GM19324 (cell line): ENCODE measurements around the gene SNTG2.

Source experiments
- ATAC-seq: cut with Tn5 transposase; IDR thresholded peaks from one replicate; pipeline ENCODE4 v1.9.1; 2021; ENCODE audit warnings: mild to moderate bottlenecking, moderate library complexity; ENCODE audit not compliant: unreplicated experiment, low FRiP score

The SNTG2 gene

GRCh38 chr2:1301056-1301455, 350.4 kb downstream of the SNTG2 start:
- no peak for ATAC-seq

DNA sequence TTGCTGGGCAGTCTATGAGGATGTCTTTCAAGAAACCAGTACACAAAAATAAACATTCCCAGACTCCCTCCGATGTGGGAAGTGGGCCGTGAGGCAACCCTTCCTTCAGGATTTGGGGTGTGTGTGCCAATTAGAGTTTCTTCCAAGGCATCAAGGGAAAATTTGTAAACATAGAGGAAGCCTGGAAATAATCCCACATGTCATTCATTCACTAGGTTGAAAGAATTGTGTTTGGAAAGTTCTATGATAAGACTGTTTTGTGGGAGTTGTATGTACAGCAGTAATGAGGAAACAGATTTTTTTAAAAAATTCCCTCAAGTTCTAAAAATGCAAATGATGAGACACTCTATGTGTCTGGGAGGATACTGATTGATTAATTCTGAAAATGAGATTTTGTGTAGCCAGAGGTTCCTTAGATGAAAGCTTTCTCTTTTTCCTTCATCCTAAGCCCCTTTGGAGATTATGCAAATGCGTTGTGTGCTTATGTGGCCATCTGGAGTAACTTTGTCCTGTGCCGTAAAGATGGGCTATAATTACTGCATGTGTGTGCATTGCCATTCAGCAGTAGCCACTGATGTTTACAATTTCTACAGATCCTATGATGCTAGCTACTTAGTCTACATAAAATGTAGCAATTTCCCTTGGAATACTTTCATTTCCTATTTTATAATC, 354.8 kb downstream of the SNTG2 start:
- no peak for ATAC-seq

GRCh38 chr2:1306014-1306686, 355.5 kb downstream of the SNTG2 start:
- no peak for ATAC-seq

GRCh38 chr2:1306687-1307516, 356.3 kb downstream of the SNTG2 start:
- ATAC-seq: no peak

- no peak for ATAC-seq
Observed at GRCh38 chr2:1307670-1308069, 357.0 kb downstream of the SNTG2 start.

DNA sequence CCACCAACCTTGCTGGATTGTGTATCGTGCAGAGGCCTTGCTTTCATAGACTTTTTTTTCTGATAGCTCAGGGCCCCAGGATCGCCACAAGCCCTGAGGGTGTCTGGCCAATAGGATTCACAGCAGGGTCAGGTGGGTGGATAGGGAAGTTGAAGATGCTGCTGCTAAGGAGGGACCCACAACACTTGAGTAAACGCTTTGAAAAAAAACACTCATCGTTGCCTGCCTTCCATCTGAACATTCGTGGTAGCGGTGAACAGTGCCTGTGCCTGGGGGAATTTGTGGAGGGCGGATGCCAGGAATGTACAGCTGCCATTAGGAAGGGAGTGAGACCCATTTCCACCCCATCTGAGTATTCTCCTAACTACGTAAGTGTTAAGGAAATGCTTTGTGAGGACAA, 358.0 kb downstream of the SNTG2 start:
- no peak for ATAC-seq

DNA sequence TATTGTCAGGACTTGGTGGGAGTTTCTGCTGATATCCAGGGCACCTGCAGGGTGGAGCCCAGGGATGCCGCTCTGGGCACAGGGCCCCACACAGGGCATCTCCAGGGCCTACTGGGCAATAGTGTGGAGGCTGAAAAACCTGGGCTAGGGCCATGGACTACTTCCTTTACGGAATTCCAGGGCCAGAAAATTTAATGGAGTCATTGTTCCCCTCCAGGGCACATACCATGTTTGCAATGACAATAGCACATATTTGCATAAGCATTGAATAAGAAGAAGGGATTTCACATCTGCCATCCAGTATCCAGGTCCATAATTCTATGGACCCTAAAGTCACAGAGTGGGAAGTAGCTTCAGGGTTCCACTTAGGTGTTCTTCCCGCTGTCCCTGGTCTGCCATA, 358.9 kb downstream of the SNTG2 start:
- ATAC-seq: no peak

- ATAC-seq: no peak
Observed at GRCh38 chr2:1310202-1310601, 359.6 kb downstream of the SNTG2 start.

DNA sequence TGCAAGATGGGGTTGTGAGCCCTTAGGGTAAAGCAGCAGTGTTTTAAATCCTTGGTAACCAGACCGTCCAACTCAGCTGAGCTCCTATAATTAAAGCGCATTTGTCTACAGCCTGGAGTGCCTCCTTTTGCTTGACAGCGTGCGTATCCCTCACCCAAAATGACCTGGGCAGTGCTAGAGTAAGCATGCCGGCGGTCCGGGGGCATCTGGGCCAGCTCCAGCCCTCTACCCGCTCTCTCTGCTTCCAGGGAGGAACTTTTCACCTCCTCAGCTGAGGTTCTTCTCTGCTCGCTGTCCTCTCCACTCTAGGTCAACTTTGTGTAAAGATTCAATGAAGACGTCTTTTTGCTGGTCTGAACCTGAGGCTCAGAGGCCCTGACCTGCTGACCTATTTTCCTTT, 360.2 kb downstream of the SNTG2 start:
- no peak for ATAC-seq

DNA sequence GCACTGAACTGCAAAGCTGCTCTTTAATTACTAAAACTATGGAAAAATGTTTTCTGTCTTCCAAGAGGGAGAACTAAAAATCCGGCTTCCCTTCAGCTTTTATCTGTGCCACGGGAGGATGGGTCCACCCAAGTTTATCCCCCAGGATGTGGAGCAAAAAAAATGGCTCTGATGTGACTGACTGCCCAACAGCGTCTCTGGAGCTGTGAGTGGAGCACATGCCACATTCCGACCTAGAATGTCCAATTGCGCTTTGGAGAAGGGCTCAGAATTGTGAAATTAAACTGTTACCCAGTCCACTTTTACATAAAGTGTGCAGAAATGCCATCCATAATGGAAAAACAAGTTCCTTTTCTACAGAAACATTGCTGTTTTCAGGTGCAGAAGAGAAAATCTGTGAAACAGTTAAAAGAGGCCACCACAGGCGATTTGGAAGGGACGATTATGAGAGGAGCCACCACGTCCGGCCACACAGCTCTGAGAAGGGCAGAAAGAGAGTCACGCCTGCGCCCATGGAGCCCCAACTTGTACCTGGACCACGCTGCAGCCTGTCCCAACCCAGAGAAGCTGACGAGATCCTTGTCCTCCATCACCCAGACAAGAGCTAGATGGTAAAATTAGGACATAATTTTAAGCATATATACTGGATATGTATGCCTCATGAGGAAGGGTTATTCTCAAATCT, 362.7 kb downstream of the SNTG2 start:
- ATAC-seq: no peak

- no peak for ATAC-seq
Observed at GRCh38 chr2:1314254-1314653, 363.6 kb downstream of the SNTG2 start.

- ATAC-seq: no peak
Observed at GRCh38 chr2:1318366-1319009, 367.8 kb downstream of the SNTG2 start.

GRCh38 chr2:1319393-1319792, 368.7 kb downstream of the SNTG2 start:
- no peak for ATAC-seq

- no peak for ATAC-seq
Observed at GRCh38 chr2:1321321-1321720, 370.7 kb downstream of the SNTG2 start.

DNA sequence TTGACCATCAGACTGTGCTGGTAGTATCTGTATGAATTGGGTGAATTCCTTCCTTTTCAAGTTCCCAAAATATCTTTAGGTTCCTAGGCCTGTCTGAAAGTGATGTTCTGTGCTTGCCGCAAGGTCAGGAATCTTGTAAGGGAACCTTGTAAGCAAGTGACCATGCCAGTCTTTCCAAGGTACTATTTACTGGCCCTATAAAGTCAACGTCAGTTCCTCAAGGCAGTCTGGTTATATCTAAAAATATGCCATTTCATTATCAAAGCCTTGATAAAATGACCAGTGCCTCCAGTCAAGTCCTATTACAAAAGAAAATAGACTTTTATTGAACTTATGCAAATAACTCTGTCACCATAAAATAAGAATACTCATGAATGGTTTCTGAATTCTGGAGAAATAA, 374.2 kb downstream of the SNTG2 start:
- ATAC-seq: no peak

- ATAC-seq: no peak
Observed at GRCh38 chr2:1328684-1329083, 378.0 kb downstream of the SNTG2 start.

DNA sequence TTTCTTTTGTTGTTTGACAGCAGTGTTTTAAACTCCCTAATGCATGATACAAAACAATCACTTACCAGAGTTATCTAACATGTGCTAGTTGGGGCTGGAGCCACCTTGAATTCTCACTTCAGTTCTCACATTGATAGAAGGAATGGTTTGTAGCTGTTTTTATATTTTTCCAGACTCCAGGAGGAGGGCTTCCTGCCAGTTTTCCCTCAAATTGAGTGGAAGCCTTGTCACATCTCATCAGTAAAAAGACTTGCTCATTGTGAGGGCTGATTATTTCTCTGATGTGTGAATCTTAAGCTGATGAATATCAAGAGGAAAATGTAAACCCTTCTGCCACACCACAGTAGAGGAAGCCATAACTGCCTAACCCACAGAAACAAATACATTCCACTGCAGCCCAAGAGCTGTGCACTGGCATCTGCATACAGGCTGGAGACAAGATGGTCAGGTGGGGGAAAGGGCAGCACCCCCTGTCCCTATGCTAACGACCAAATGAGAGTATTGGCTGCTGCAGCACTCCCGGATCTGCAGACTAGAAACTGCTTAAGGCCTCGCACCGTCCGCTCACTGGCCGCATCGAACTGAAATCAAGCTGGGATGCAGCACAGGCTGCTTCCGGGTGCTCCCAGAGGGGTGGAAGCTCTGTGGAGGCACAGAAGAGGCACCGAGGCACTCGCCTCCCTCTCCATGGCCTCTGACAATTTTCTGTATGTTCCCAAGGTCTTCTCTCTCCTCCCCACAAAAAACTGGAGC, 388.9 kb downstream of the SNTG2 start:
- no peak for ATAC-seq

- no peak for ATAC-seq
Observed at GRCh38 chr2:1340141-1340512, 389.5 kb downstream of the SNTG2 start.

- no peak for ATAC-seq
Observed at GRCh38 chr2:1341404-1342120, 390.9 kb downstream of the SNTG2 start.
